CD4-positive, alpha-beta T cell treated with Interferon gamma for 1 hour (primary cell): Measurements from ENCODE around the gene PGA4.
"Not testable (repeated sequence)": the region's sequence is repeated elsewhere in the genome, so short reads cannot be mapped to it uniquely, and the experiment has no call there.

Source experiments
- DNase-seq: peaks from one replicate; pipeline ENCODE4 v3.0.0-alpha.2; 2020

Gene PGA4

GRCh38 chr11:61252332-61252731 lies 30.2 kb downstream of the PGA4 start:
- not testable (repeated sequence) for DNase-seq

- peak; percentile 57 for DNase-seq
Measured at GRCh38 chr11:61254403-61255025, 32.4 kb downstream of the PGA4 start.

- peak; percentile 4 for DNase-seq
Measured at GRCh38 chr11:61256710-61257482, 34.7 kb downstream of the PGA4 start.

- DNase-seq = no peak
Measured at GRCh38 chr11:61258546-61258945, 36.4 kb downstream of the PGA4 start.

DNA sequence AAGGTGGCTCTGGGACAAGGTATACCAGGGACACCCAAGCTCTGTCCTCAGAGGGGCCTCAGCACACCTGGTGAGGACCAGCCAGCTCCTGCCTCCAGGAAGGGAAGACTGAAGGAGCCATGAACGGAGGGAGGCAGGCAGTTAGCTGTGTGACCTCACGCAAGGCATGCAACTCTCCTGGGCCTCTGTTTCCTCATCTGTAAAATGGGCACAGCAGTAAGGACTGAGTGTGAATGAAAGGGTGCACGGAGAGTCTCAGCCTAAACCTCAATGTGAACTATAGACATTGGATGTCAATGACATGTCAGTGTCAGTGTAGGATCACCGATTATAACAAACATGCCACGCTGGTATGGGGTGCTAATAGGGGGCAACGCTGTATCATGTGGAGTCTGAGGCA lies 37.2 kb downstream of the PGA4 start:
- DNase-seq = no peak

GRCh38 chr11:61264371-61264770 lies 42.2 kb downstream of the PGA4 start:
- no peak for DNase-seq

DNA sequence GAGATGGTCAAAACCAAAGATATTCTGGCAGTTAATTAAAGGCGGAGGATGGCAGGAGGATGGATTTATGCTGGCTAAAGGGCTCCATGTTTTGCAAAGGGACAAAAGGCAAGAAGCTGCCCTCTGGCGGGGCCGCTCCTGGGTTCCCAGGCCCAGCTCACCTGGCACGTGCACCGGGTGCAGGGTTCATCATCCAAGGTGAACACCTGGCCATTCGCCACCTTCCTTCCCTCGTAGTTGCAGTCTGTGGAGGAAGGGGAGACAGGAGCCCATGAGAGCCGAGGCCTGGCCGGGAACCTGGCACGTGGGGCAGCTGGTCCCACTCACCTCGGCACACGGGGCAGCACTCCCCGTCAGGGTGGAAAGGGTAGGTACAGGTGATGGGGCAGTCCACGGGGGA lies 42.6 kb downstream of the PGA4 start:
- DNase-seq = no peak

GRCh38 chr11:61265357-61265756 lies 43.2 kb downstream of the PGA4 start:
- DNase-seq = no peak

GRCh38 chr11:61266602-61267001 lies 44.5 kb downstream of the PGA4 start:
- DNase-seq = no peak

GRCh38 chr11:61267437-61267841 lies 45.3 kb downstream of the PGA4 start:
- no peak for DNase-seq

GRCh38 chr11:61268588-61269250 lies 46.6 kb downstream of the PGA4 start:
- DNase-seq = no peak

GRCh38 chr11:61270354-61271076 lies 48.4 kb downstream of the PGA4 start:
- DNase-seq = no peak

DNA sequence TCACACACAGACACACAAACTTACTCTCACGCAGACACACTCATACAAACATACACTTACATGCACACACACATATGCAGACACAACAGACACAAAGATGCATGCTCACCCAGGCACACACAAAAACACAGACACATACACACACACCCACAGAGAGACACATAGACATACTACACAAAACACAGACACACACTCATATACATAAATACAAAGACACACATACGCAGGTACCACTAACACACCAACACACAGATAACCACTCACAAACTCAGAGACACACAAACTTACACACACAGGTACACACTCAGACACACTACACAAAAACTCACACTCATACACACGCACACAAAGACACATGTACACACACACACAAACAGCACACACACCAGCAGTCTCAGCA lies 50.6 kb downstream of the PGA4 start:
- DNase-seq = no peak

DNA sequence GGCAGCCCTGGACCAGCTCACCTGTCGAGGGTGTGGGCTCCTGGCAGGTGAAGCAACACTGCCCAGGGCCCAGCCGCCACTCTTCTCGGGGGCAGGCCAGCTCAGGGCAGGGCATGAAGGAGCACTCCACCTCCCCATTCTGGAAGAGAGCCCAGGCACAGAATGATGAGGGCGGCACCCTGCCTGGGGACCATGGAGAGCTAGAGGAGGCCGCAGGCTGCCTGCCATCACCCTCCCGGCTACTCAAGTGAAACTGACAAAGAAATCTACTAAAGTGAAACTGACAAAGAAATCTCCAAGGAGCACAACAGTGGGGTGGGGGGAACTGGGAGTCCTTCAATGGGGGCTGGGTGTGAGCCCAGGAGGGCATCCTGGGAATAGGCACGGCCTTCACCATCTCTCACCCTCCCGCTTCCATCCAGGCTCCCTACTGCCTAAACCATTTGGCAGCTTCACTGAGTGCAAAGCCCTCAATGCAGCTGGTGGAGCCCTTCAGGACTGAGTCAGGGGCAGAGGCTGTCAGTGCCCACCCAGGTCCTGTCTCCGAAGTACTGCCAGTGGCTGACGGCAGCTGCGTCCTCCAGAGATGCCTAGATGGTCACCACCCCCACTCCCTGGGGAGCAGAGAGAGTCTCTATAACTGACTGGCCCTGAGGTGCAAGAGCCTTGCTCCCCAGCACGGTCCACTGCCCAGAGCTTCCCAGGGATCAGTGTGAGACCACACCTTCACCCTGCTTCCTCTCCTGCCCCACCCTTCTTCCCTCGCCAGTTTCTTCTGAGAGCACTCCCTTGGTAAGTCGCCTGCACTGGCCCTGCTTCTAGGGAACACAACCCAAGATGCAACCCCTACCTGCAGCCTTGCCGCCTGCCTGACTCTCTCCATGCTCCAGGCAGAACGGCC lies 51.3 kb downstream of the PGA4 start:
- DNase-seq = no peak

GRCh38 chr11:61274084-61274483 lies 51.9 kb downstream of the PGA4 start:
- no peak for DNase-seq

DNA sequence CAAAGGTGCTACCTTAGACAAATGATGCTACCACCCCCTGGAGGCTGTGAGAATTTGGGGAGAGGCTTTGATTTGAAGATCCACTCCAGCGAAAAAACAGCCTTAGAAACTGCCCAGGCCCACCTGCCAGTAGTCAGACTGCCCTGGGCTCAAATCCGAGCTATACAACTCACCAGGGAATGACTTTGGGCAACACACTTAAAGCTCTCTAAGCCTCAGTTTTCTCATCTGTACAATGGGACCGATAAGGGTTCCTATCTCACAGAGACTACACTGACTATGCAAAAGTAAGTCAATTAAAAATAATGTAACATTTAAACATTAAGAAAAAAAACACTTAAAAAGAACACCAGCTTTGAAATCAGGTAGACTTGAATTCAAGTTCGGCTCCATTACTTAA lies 53.0 kb downstream of the PGA4 start:
- no peak for DNase-seq

DNA sequence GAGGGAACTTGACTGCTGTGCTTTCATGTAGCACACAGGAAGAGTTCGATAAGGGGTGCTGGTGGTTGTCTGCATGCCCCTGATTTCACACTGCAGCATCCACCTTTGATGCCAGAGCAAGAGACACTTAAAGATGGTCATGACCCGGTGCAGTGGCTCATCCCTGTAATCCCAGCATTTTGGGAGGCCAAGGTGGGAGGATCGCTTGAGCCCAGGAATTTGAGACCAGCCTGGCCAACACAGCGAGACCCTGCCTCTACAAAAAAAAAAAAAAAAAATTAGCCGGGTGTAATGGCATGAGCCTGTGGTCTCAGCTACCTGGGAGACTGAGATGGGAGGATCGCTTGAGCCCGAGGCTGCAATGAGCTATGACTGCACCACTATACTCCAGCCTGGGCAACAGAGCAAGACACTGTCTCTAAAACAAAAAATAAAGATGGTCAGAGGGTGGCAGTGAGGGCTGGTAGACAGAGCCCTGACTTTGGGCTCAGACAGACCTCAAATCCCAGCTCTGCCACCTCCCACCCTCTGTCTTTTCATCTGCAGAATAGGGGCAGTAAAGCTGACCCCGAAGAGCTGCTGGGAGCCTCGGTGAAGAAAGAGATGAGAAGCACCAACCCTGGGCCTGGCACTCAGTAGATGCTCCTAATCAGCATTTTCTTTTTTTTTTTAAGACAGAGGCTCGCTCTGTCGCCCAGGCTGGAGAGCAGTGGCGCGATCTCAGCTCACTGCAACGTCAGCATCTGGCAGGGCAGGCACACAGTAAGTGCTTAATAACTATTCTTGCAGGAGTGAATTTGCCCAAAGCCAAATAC lies 55.2 kb downstream of the PGA4 start:
- no peak for DNase-seq

- no peak for DNase-seq
Measured at GRCh38 chr11:61278001-61278470, 55.9 kb downstream of the PGA4 start.

GRCh38 chr11:61279934-61280659 lies 58.0 kb downstream of the PGA4 start:
- DNase-seq = no peak

- no peak for DNase-seq
Measured at GRCh38 chr11:61280883-61281580, 58.9 kb downstream of the PGA4 start.
